ENCODE measurements around the gene WDR90. TPM values are rescaled to one million over a fixed set of nuclear protein-coding genes. Genes with fewer than 3 reads are reported as not detected.
A peak's percentile ranks its signal among the peaks of the same experiment; 100 is the strongest.

WDR90 gene
- total and polyA plus RNA-seq, 2 of the 13 experiments (the other 11 are each of a cell fraction or from before 2014, with no cell fraction given) = 14.9 to 28.9 TPM

GRCh38 chr16:667113-667779, 18.1 kb downstream of the WDR90 start:
- H3K4me2 ChIP-seq (ENCODE audit: low read depth, low read length) = peak overlapping the region; percentile 92
- ATAC-seq (no peak), DNase-seq (ENCODE audit: low spot score) (no peak), FAIRE-seq (no peak)
- peak overlapping the region; percentile 59 for H3K9ac ChIP-seq (ENCODE audit: insufficient read depth, low read depth, low read length)
- peaks cover 17% of the 10 kb centered on the region for H3K79me2 ChIP-seq (ENCODE audit: insufficient read depth, low read length)
- no peaks in the 10 kb centered on the region for H3K9me3 ChIP-seq (ENCODE audit: low read length)
- no peaks in the 10 kb centered on the region for H4K20me1 ChIP-seq (ENCODE audit: insufficient read depth, low read length)
- intact Hi-C loops (cut with micrococcal nuclease; ENCODE audit: unreplicated experiment) = no loop called here
- in situ Hi-C loops (cut with HindIII; ENCODE audit: extremely low pct_ligation_motif_present, low pct_unique_long_range_greater_than_20kb) = no loop called here
- no peaks in the 10 kb centered on the region for H3K27me3 ChIP-seq (ENCODE audit: control insufficient read depth in 1 of 2, insufficient read depth in 2 of 2, low read length in 2 of 2)
- H3K36me3 ChIP-seq (replicated peaks in 1 of 2; ENCODE audit: control insufficient read depth in 1 of 2, insufficient read depth in 2 of 2, low read length in 2 of 2) = peaks cover 10 to 27% of the 10 kb centered on the region in 2 experiments; a peak in 4 of 5 replicates
- BruUV-seq (replicated peaks) = no TSS peak
- CTCF ChIA-PET (ENCODE audit: low intra/inter-chr PET ratio, low total read pairs) = interaction anchor here (1.0 to 1.4 kb wide), 3 partner anchors 8 to 19 kb away, joined by 3 to 4 read pairs (median 4); partner anchors contain the start of gene STUB1
- peaks cover 18% of the 10 kb centered on the region for H3K4me1 ChIP-seq (ENCODE audit: insufficient read depth, low read length)
- peak overlapping the region in 1 of 3 experiments; percentile 87; a peak in 1 of 6 replicates for H3K4me3 ChIP-seq (replicated peaks in 1 of 3; ENCODE audit: insufficient read depth in 1 of 3, low read depth in 2 of 3, low read length in 3 of 3)
- 93% methylated on average over 13 of the region's 22 CpGs for WGBS (ENCODE audit: low lambda C conversion rate)
- H3K27ac ChIP-seq (ENCODE audit: extremely low read length, insufficient read depth, low read length) = peak overlapping the region; percentile 58
- peak overlapping the region; percentile 83 for H2AFZ ChIP-seq (ENCODE audit: low read length)
- POLR2A ChIA-PET = interaction anchor here (0.7 to 2.0 kb wide), 9 partner anchors 9 to 31 kb away, joined by 3 to 8 read pairs (median 5); partner anchors contain the start of genes METTL26, RHBDL1, STUB1 and WDR24
- TF ChIP-seq ZNF432 (CRISPR knock-in tag; IDR thresholded peaks at IDR 0.05; ENCODE audit: borderline replicate concordance) = no peak
- peak; percentile 1 for TF ChIP-seq AGO2 (optimal IDR thresholded peaks at IDR 0.05; ENCODE audit: low read depth, low read length)
- 0 out of 2 replicates have a peak, but pooled peaks have one; percentile 11 for TF ChIP-seq ZHX1 (CRISPR knock-in tag; IDR thresholded peaks at IDR 0.05; ENCODE audit: low read depth)
- no peak for TF ChIP-seq SOX13 (IDR thresholded peaks at IDR 0.05)
- no peak for TF ChIP-seq SOX13 (CRISPR knock-in tag; conservative IDR thresholded peaks at IDR 0.05 in 1 of 2, IDR thresholded peaks at IDR 0.05 in 1 of 2)
- 0 out of 2 replicates have a peak, but pooled peaks have one; percentile 8 for TF ChIP-seq ETS1 (CRISPR knock-in tag; IDR thresholded peaks at IDR 0.05)
- TF ChIP-seq YEATS2 (CRISPR knock-in tag; IDR thresholded peaks at IDR 0.05; ENCODE audit: borderline replicate concordance) = no peak
- no peak for TF ChIP-seq RFX3 (CRISPR knock-in tag; IDR thresholded peaks at IDR 0.05)
- no peak for TF ChIP-seq ZNF850 (CRISPR knock-in tag; conservative IDR thresholded peaks at IDR 0.05)
- no peak for TF ChIP-seq MED13 (CRISPR knock-in tag; IDR thresholded peaks at IDR 0.05)
- no peak for TF ChIP-seq ZMYM3 (CRISPR knock-in tag; IDR thresholded peaks at IDR 0.05)
- TF ChIP-seq ZNF724P (CRISPR knock-in tag; IDR thresholded peaks at IDR 0.05; ENCODE audit: borderline replicate concordance) = peak; percentile 18
- TF ChIP-seq ZNF549 (CRISPR knock-in tag; IDR thresholded peaks at IDR 0.05) = no peak
- TF ChIP-seq REL (CRISPR knock-in tag; conservative IDR thresholded peaks at IDR 0.05) = 0 out of 2 replicates have a peak, but pooled peaks have one; percentile 1
- no peak for TF ChIP-seq ZNF766 (CRISPR knock-in tag; IDR thresholded peaks at IDR 0.05; ENCODE audit: borderline replicate concordance)
- TF ChIP-seq ZMAT5 (CRISPR knock-in tag; IDR thresholded peaks at IDR 0.05; ENCODE audit: borderline replicate concordance, low read depth) = no peak
- no peak for TF ChIP-seq MIXL1 (CRISPR knock-in tag; IDR thresholded peaks at IDR 0.05)
- TF ChIP-seq ZNF292 (CRISPR knock-in tag; IDR thresholded peaks at IDR 0.05; ENCODE audit: borderline replicate concordance, low read depth) = no peak
- no peak for TF ChIP-seq MTA3 (CRISPR knock-in tag; IDR thresholded peaks at IDR 0.05)
- TF ChIP-seq NCOA5 (CRISPR knock-in tag; IDR thresholded peaks at IDR 0.05) = no peak
